RCC 7860 (cell line): ENCODE results near the gene EGR4.

Experiments used
- DNase-seq: peaks from one replicate; pipeline ENCODE4 v3.0.0-alpha.2; 2015; ENCODE audit warnings: low spot score
- FAIRE-seq: peaks from 2 replicates; lab custom pipeline; 2012; peaks lifted over from hg19 to GRCh38; lab: Jason Lieb, UNC

The EGR4 gene

GRCh38 chr2:73290049-73290839 is 3.1 kb downstream of the EGR4 start:
- no peak for FAIRE-seq
- DNase-seq: peak; percentile 23

- no peak for DNase-seq
- FAIRE-seq: no peak
Measured at GRCh38 chr2:73289304-73289703, 4.0 kb downstream of the EGR4 start.

GRCh38 chr2:73286134-73286655 is 7.2 kb downstream of the EGR4 start:
- DNase-seq (no peak), FAIRE-seq (no peak)

GRCh38 chr2:73285159-73285739 is 8.1 kb downstream of the EGR4 start:
- FAIRE-seq: no peak
- no peak for DNase-seq

- DNase-seq (peak; percentile 29), FAIRE-seq (no peak)
Measured at GRCh38 chr2:73284296-73285158, 8.8 kb downstream of the EGR4 start, which contains the start of gene FBXO41. FBXO41 (minus strand) TSS chr2:73284478; CDS start chr2:73269630, 14,848 bp downstream.

GRCh38 chr2:73283545-73284295 is 9.6 kb downstream of the EGR4 start:
- FAIRE-seq: no peak
- DNase-seq: no peak

GRCh38 chr2:73282924-73283544 is 10.3 kb downstream of the EGR4 start:
- DNase-seq (no peak), FAIRE-seq (no peak)

GRCh38 chr2:73281244-73281643 is 12.1 kb downstream of the EGR4 start:
- no peak for DNase-seq
- no peak for FAIRE-seq

GRCh38 chr2:73279852-73280251 is 13.5 kb downstream of the EGR4 start:
- FAIRE-seq (no peak), DNase-seq (no peak)

GRCh38 chr2:73272270-73272669 is 21.1 kb downstream of the EGR4 start:
- DNase-seq (no peak), FAIRE-seq (no peak)

GRCh38 chr2:73269686-73270465 is 23.5 kb downstream of the EGR4 start:
- FAIRE-seq (no peak), DNase-seq (no peak)

GRCh38 chr2:73268830-73269685 is 24.3 kb downstream of the EGR4 start:
- FAIRE-seq (no peak), DNase-seq (no peak)

GRCh38 chr2:73268366-73268829 is 24.9 kb downstream of the EGR4 start:
- FAIRE-seq (no peak), DNase-seq (no peak)

- no peak for FAIRE-seq
- no peak for DNase-seq
Measured at GRCh38 chr2:73267008-73267407, 26.3 kb downstream of the EGR4 start.

- DNase-seq: no peak
- FAIRE-seq: no peak
Measured at GRCh38 chr2:73266061-73266901, 27.1 kb downstream of the EGR4 start.

- DNase-seq: no peak
- no peak for FAIRE-seq
Measured at GRCh38 chr2:73265298-73266060, 27.9 kb downstream of the EGR4 start.

- DNase-seq (no peak), FAIRE-seq (no peak)
Measured at GRCh38 chr2:73264783-73265182, 28.6 kb downstream of the EGR4 start.
